Activated CD4-positive, alpha-beta T cell treated with anti-CD3 and anti-CD28 coated beads, Interleukin-2, Interleukin-6, amounts not matched to agents 100 ng/mL and 50 ng/mL, durations not matched to agents 16 hours and 8 hours (primary cell): ENCODE data around the gene IL12B.
A peak's percentile ranks its signal among the peaks of the same experiment; 100 is the strongest.
"Not testable (repeated sequence)": the region's sequence is repeated elsewhere in the genome, so short reads cannot be mapped to it uniquely, and the experiment has no call there.

Source experiments
- DNase-seq: peaks from one replicate; pipeline ENCODE4 v3.0.0-alpha.2; 2020

IL12B gene

GRCh38 chr5:159330131-159330800, at the start of gene IL12B:
TSS of gene IL12B (minus strand) at chr5:159330487. CDS start at chr5:159326782, 3,705 bp downstream.
- no peak for DNase-seq

- no peak for DNase-seq
Observed at GRCh38 chr5:159377653-159378052, 47.4 kb upstream of the IL12B start.

- not testable (repeated sequence) for DNase-seq
Observed at GRCh38 chr5:159367866-159368265, 37.6 kb upstream of the IL12B start.

GRCh38 chr5:159366776-159367175, 36.5 kb upstream of the IL12B start:
- peak; percentile 23 for DNase-seq

GRCh38 chr5:159362220-159362619, 31.9 kb upstream of the IL12B start:
- no peak for DNase-seq

- not testable (repeated sequence) for DNase-seq
Observed at GRCh38 chr5:159359871-159360270, 29.6 kb upstream of the IL12B start.

GRCh38 chr5:159359408-159359807, 29.1 kb upstream of the IL12B start:
- DNase-seq: no peak

GRCh38 chr5:159353661-159354252, 23.5 kb upstream of the IL12B start:
- DNase-seq: no peak

- DNase-seq: not testable (repeated sequence)
Observed at GRCh38 chr5:159350644-159351043, 20.4 kb upstream of the IL12B start.

GRCh38 chr5:159350216-159350615, 19.9 kb upstream of the IL12B start:
- DNase-seq: not testable (repeated sequence)

GRCh38 chr5:159345861-159346260, 15.6 kb upstream of the IL12B start:
- no peak for DNase-seq

GRCh38 chr5:159345336-159345735, 15.0 kb upstream of the IL12B start:
- DNase-seq: no peak

GRCh38 chr5:159343295-159344094, 13.2 kb upstream of the IL12B start:
- no peak for DNase-seq

GRCh38 chr5:159342840-159343239, 12.6 kb upstream of the IL12B start:
- DNase-seq: no peak

- peak; percentile 52 for DNase-seq
Observed at GRCh38 chr5:159341906-159342310, 11.6 kb upstream of the IL12B start.

- DNase-seq: peak; percentile 15
Observed at GRCh38 chr5:159341145-159341544, 10.9 kb upstream of the IL12B start.

GRCh38 chr5:159340511-159340910, 10.2 kb upstream of the IL12B start:
- DNase-seq: peak; percentile 61

- no peak for DNase-seq
Observed at GRCh38 chr5:159339460-159339859, 9.2 kb upstream of the IL12B start.

GRCh38 chr5:159338118-159338517, 7.8 kb upstream of the IL12B start:
- DNase-seq: no peak

- peak; percentile 78 for DNase-seq
Observed at GRCh38 chr5:159337016-159337955, 7.0 kb upstream of the IL12B start.

GRCh38 chr5:159336586-159336985, 6.3 kb upstream of the IL12B start:
- no peak for DNase-seq

- no peak for DNase-seq
Observed at GRCh38 chr5:159333545-159333925, 3.2 kb upstream of the IL12B start.
